ENCODE data around the gene HOXD11. TPM values are rescaled to one million over a fixed set of nuclear protein-coding genes. Genes with fewer than 3 reads are reported as not detected.

HOXD11 gene
- total and polyA plus RNA-seq, 2 of the 4 experiments (the other 2 are of a cell fraction) = not detected

GRCh38 chr2:176098366-176099158 is 8.5 kb upstream of the HOXD11 start:
- Histone ChIP-seq H3K79me1 (ENCODE audit: low read depth in 1 of 2, low read length in 2 of 2) (no peaks in the 10 kb centered on the region), H2BK120ac (ENCODE audit: low read depth, low read length) (no peak overlapping the region), H4K8ac (ENCODE audit: low read depth in 2 of 2, low read length in 2 of 2) (no peak overlapping the region), H3K27me3 (ENCODE audit: control insufficient read depth, insufficient read depth, low read length) (peaks cover 93% of the 10 kb centered on the region), H3K4me2 (ENCODE audit: low read depth, low read length) (no peak overlapping the region), H2AK9ac (replicated peaks; ENCODE audit: low read depth, low read length, poor library complexity) (no peak overlapping the region), H3K9ac (ENCODE audit: low read depth, low read length) (no peak overlapping the region), H3K4ac (ENCODE audit: low read depth, low read length) (no peak overlapping the region), H2AFZ (replicated peaks; ENCODE audit: low read length, poor library complexity) (no peak overlapping the region), H3K56ac (ENCODE audit: extremely low read depth, insufficient read depth, low read length) (no peak overlapping the region), H3K36me3 (ENCODE audit: control insufficient read depth, insufficient read depth, low read length) (no peaks in the 10 kb centered on the region), H3K27ac (ENCODE audit: insufficient read depth, low read length) (no peak overlapping the region), H3K23ac (ENCODE audit: low read depth, low read length) (no peak overlapping the region), H3K18ac (ENCODE audit: low read depth, low read length) (no peak overlapping the region), H3K14ac (replicated peaks; ENCODE audit: low read depth, low read length) (no peak overlapping the region), H2AK5ac (ENCODE audit: low read depth, low read length) (no peak overlapping the region), H3K9me3 (ENCODE audit: control insufficient read depth, insufficient read depth, low read length) (peaks cover 1% of the 10 kb centered on the region), H2BK20ac (ENCODE audit: low read depth, low read length) (no peak overlapping the region), H3K4me3 (ENCODE audit: insufficient read depth, low read depth, low read length) (no peak overlapping the region), H2BK15ac (ENCODE audit: low read depth, low read length) (no peak overlapping the region), H4K20me1 (ENCODE audit: insufficient read depth, low read length) (no peaks in the 10 kb centered on the region), H3K4me1 (ENCODE audit: control insufficient read depth, insufficient read depth, low read length) (peaks cover 3% of the 10 kb centered on the region; the same call in 1 of the 2 replicates), H2BK5ac (ENCODE audit: low read depth, low read length, poor library complexity, severe bottlenecking) (no peak overlapping the region), H3K9me1 (ENCODE audit: insufficient read depth, low read length) (no peaks in the 10 kb centered on the region), H4K5ac (ENCODE audit: low read depth, low read length) (no peak overlapping the region), H4K91ac (ENCODE audit: insufficient read depth, low read depth, low read length) (no peak overlapping the region)
- no peak for DNase-seq
- TF ChIP-seq SMC3 (IDR thresholded peaks at IDR 0.05; ENCODE audit: low read depth, low read length) = no peak
- TF ChIP-seq RFX5 (IDR thresholded peaks at IDR 0.05; ENCODE audit: low read depth, low read length) = no peak
- no peak for TF ChIP-seq CEBPB (IDR thresholded peaks at IDR 0.05; ENCODE audit: low read depth, low read length)
- no peak for TF ChIP-seq CTCF (conservative IDR thresholded peaks at IDR 0.05; ENCODE audit: low read depth, low read length)
- no peak for TF ChIP-seq ELK1 (IDR thresholded peaks at IDR 0.05; ENCODE audit: borderline replicate concordance, low read depth, low read length)
- no peak for TF ChIP-seq NFE2L2 (IDR thresholded peaks at IDR 0.05; ENCODE audit: low read depth, low read length)
- TF ChIP-seq RAD21 (IDR thresholded peaks at IDR 0.05; ENCODE audit: low read length) = no peak
- TF ChIP-seq MAZ (IDR thresholded peaks at IDR 0.05; ENCODE audit: borderline replicate concordance, low read depth, low read length) = no peak
- TF ChIP-seq MXI1 (IDR thresholded peaks at IDR 0.05; ENCODE audit: borderline replicate concordance, low read depth, low read length) = no peak
- no peak for TF ChIP-seq BHLHE40 (IDR thresholded peaks at IDR 0.05; ENCODE audit: low read depth, low read length)
- no peak for TF ChIP-seq MAFK (IDR thresholded peaks at IDR 0.05; ENCODE audit: low read depth, low read length)
- TF ChIP-seq POLR2A (IDR thresholded peaks at IDR 0.05; ENCODE audit: low read depth, low read length) = no peak
- no peak for TF ChIP-seq RCOR1 (IDR thresholded peaks at IDR 0.05; ENCODE audit: insufficient replicate concordance, low read length)
- no peak for TF ChIP-seq USF2 (IDR thresholded peaks at IDR 0.05; ENCODE audit: low read depth, low read length)
- no TSS peak for BruUV-seq (replicated peaks)
- intact Hi-C loops (cut with micrococcal nuclease) (loop anchor here (5.0 to 10.0 kb wide), 3 partner anchors 846 to 1394 kb away; no protein-coding TSS in a partner anchor), in situ Hi-C loops (cut with MboI; ENCODE audit: low sequenced_read_pairs) (loop anchor here (10.0 to 25.0 kb wide), 4 partner anchors 414 to 1361 kb away; no protein-coding TSS in a partner anchor), dilution Hi-C loops (cut with HindIII; ENCODE audit: low sequenced_read_pairs, unreplicated experiment) (no loop called here)
- ATAC-seq (ENCODE audit: low read depth) = no peak
- POLR2A ChIA-PET (ENCODE audit: unreplicated experiment) = no interaction called here
- no CpG with 5 or more reads among the region's 35 CpGs for WGBS, 2 experiments (ENCODE audit: extremely low coverage in 2 of 2, insufficient read length in 1 of 2)
- CTCF ChIA-PET = interaction anchor here (0.8 to 3.9 kb wide), 6 partner anchors 10 to 847 kb away, joined by 3 to 13 read pairs (median 6); no protein-coding TSS in a partner anchor
